ENCODE data around the gene THSD4.

GRCh38 chr15:71518661-71519060 is 403.4 kb downstream of the THSD4 start:
- TF ChIP-seq CTCF (conservative IDR thresholded peaks at IDR 0.05 in 1 of 2, IDR thresholded peaks at IDR 0.05 in 1 of 2; ENCODE audit: low read depth in 1 of 2, low read length in 2 of 2): no peak
- TF ChIP-seq EZH2 (IDR thresholded peaks at IDR 0.05; ENCODE audit: low read length, missing control alignments): no peak

Measured in fibroblast of lung (primary cell).